CD4-positive, alpha-beta T cell (primary cell): Measurements from ENCODE around the gene TTBK1. TPM values are rescaled to one million over a fixed set of nuclear protein-coding genes. Genes with fewer than 3 reads are reported as not detected.

Experiments used
- ATAC-seq: fragments of 200-7000 bp; cut with Tn5 transposase; one replicate; pipeline ENCODE4 v1.10.0; 2022; ENCODE audit warnings: mild to moderate bottlenecking; ENCODE audit not compliant: poor library complexity
- CTCF ChIA-PET: fragments of 350-600 bp; sonication (Branson Sonifier 250); formaldehyde crosslinking; loops from one replicate; lab custom pipeline; 2021; ENCODE audit warnings: antibody characterized with exemption, inconsistent platforms; lab: Charles Lee
- POLR2A ChIA-PET: fragments of 350-600 bp; sonication (Branson Sonifier 250); formaldehyde crosslinking; loops from one replicate; lab custom pipeline; 2021; ENCODE audit warnings: antibody characterized with exemption, inconsistent platforms; lab: Charles Lee
- DNase-seq, 14 experiments: peaks; one replicate each; pipeline ENCODE4 v3.0.0-alpha.2; 2013 to 2020; ENCODE audit warnings: mixed read lengths in 2 of 14
- H3K27ac ChIP-seq, 2 donors: one replicate each; pipeline versions ENCODE4 v1.5.1 to v1.7.0; 2013; ENCODE audit warnings: low read length in 2 of 2, low read depth in 1 of 2, mild to moderate bottlenecking in 1 of 2
- H3K27me3 ChIP-seq, 2 experiments: 1 replicate in 1 of 2; 2 replicates in 1 of 2; pipeline versions ENCODE4 v1.6.1 to v1.7.0; 2013; ENCODE audit warnings: low read length in 2 of 2, control low read depth in 1 of 2, mild to moderate bottlenecking in 1 of 2, moderate library complexity in 1 of 2; ENCODE audit not compliant: insufficient read depth in 2 of 2, control insufficient read depth in 1 of 2
- H3K36me3 ChIP-seq: one replicate; pipeline ENCODE4 v1.6.1; 2013; ENCODE audit warnings: low read length, control low read depth; ENCODE audit not compliant: insufficient read depth
- H3K4me1 ChIP-seq: one replicate; pipeline ENCODE4 v1.6.1; 2013; ENCODE audit warnings: low read length, control low read depth; ENCODE audit not compliant: insufficient read depth
- H3K4me3 ChIP-seq: one replicate; pipeline ENCODE4 v1.5.1; 2013; ENCODE audit warnings: mild to moderate bottlenecking, low read length, moderate library complexity
- H3K9me3 ChIP-seq, 2 experiments: 1 replicate in 1 of 2; 2 replicates in 1 of 2; pipeline versions ENCODE4 v1.6.1 to v1.7.0; 2013; ENCODE audit warnings: low read length in 2 of 2, mild to moderate bottlenecking in 2 of 2, control low read depth in 1 of 2, moderate library complexity in 1 of 2; ENCODE audit not compliant: control insufficient read depth in 1 of 2, insufficient read depth in 1 of 2
- H3K27ac Mint-ChIP-seq: one replicate; pipeline ENCODE4 v1.8.0; 2020; ENCODE audit warnings: mixed read lengths
- H3K27me3 Mint-ChIP-seq: one replicate; pipeline ENCODE4 v1.8.0; 2021; ENCODE audit warnings: mixed read lengths
- H3K36me3 Mint-ChIP-seq: one replicate; pipeline ENCODE4 v1.8.0; 2021; ENCODE audit warnings: low read depth, mixed read lengths
- H3K4me1 Mint-ChIP-seq: one replicate; pipeline ENCODE4 v1.8.0; 2021; ENCODE audit warnings: low read depth, mixed read lengths
- H3K4me3 Mint-ChIP-seq: one replicate; pipeline ENCODE4 v1.8.0; 2020; ENCODE audit warnings: mild to moderate bottlenecking, mixed read lengths
- H3K9me3 Mint-ChIP-seq: one replicate; pipeline ENCODE4 v1.8.0; 2020; ENCODE audit warnings: mixed read lengths
- intact Hi-C, 2 experiments: fragments of 100-400 bp; cut with DNase I in 1 of 2; cut with micrococcal nuclease in 1 of 2; formaldehyde crosslinking; loops; one replicate each; pipeline versions ENCODE4 v1.15.1 to v1.9.0; 2023 to 2025; cut with DNase I, micrococcal nuclease
- total RNA-seq, 174 experiments: library from RNA in 2 of 174; stranded (reverse) in 2 of 174; gene quantifications; one replicate each; pipeline ENCODE4 v1.2.3 and lab custom pipeline; 2021 to 2026
- TF ChIP-seq, protein P1 (sequence below): fragments of 200-600 bp; IDR thresholded peaks from one replicate; pipeline ENCODE4 v1.8.0; 2022; ENCODE audit warnings: antibody characterized with exemption, mild to moderate bottlenecking

The TTBK1 gene
- total RNA-seq, 2 experiments from 2014 or later: not detected

DNA sequence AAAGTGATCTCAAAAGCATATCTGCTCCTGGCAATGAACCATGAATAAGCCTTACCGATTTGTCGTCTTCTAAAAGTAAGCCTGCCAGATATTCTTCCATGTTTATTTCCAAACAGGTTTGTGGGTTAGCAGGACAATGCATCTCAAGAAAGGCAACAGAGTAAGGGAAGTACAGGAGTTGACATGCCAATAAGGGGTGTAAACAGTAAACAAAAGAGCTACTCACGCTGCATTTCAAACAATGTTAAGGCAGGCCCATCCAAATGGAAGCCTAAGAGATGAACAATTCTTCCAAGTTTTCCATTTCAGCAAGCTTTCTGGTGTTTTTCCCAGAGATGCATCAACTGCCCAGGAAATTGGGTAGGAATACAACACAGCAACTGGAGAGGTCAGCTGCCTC, 93.1 kb downstream of the TTBK1 start:
- no peaks in the 10 kb centered on the region for H3K27me3 ChIP-seq
- intact Hi-C loops: loop anchor here in 1 of 2 experiments (5.0 to 10.0 kb wide), 2 partner anchors 69 to 432 kb away; no protein-coding TSS in a partner anchor

More for the DNA sequence above, 93.1 kb downstream of the TTBK1 start:
- TF ChIP-seq, protein P1, sequence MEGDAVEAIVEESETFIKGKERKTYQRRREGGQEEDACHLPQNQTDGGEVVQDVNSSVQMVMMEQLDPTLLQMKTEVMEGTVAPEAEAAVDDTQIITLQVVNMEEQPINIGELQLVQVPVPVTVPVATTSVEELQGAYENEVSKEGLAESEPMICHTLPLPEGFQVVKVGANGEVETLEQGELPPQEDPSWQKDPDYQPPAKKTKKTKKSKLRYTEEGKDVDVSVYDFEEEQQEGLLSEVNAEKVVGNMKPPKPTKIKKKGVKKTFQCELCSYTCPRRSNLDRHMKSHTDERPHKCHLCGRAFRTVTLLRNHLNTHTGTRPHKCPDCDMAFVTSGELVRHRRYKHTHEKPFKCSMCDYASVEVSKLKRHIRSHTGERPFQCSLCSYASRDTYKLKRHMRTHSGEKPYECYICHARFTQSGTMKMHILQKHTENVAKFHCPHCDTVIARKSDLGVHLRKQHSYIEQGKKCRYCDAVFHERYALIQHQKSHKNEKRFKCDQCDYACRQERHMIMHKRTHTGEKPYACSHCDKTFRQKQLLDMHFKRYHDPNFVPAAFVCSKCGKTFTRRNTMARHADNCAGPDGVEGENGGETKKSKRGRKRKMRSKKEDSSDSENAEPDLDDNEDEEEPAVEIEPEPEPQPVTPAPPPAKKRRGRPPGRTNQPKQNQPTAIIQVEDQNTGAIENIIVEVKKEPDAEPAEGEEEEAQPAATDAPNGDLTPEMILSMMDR: no peak
- no peak for ATAC-seq
- POLR2A ChIA-PET: no interaction called here
- no peaks in the 10 kb centered on the region for H3K9me3 Mint-ChIP-seq
- Histone ChIP-seq H3K4me1 (peaks cover 6% of the 10 kb centered on the region), H3K9me3 (no peaks in the 10 kb centered on the region), H3K4me3 (no peak overlapping the region), H3K27ac (no peak overlapping the region), H3K36me3 (peaks cover 44% of the 10 kb centered on the region)
- DNase-seq: no peak
- H3K4me1 Mint-ChIP-seq: peaks cover 19% of the 10 kb centered on the region
- CTCF ChIA-PET: interaction anchor here (1.0 kb wide), 1 partner anchor 8 kb away, joined by 3 read pairs; no protein-coding TSS in a partner anchor
- no peak overlapping the region for H3K4me3 Mint-ChIP-seq
- no peak overlapping the region for H3K27ac Mint-ChIP-seq
- H3K27me3 Mint-ChIP-seq: no peaks in the 10 kb centered on the region
- H3K36me3 Mint-ChIP-seq: peaks cover 62% of the 10 kb centered on the region

Other genes starting within 250 kb of the TTBK1 start
- 10 to 100 TPM; 13.6 to 17.0 TPM for gene MEA1, start 229.5 kb upstream of the TTBK1 start, total RNA-seq
- 10 to 100 TPM; 21.0 to 22.3 TPM for gene KLHDC3, start 229.2 kb upstream of the TTBK1 start, total RNA-seq
- 10 to 100 TPM; 17.2 to 17.7 TPM for gene RRP36, start 221.9 kb upstream of the TTBK1 start, total RNA-seq
- 1 to 10 TPM; 5.9 to 6.9 TPM for gene CUL7, start 189.6 kb upstream of the TTBK1 start, total RNA-seq
- 10 to 100 TPM; 42.8 to 48.0 TPM for gene MRPL2, start 184.0 kb upstream of the TTBK1 start, total RNA-seq
- 10 to 100 TPM; 39.6 to 40.8 TPM for gene KLC4, start 183.8 kb upstream of the TTBK1 start, total RNA-seq
- 1 to 10 TPM; 1.2 to 1.6 TPM for gene PTK7, start 167.2 kb upstream of the TTBK1 start, total RNA-seq
- gene SRF, start 72.2 kb upstream of the TTBK1 start, total RNA-seq: 10 to 100 TPM; 22.8 to 23.7 TPM
- 10 to 100 TPM; 75.5 to 79.2 TPM for gene CUL9, start 61.3 kb upstream of the TTBK1 start, total RNA-seq
- 10 to 100 TPM; 27.3 to 30.6 TPM for gene DNPH1, start 14.0 kb upstream of the TTBK1 start, total RNA-seq
- not detected for gene SLC22A7, start 54.8 kb downstream of the TTBK1 start, total RNA-seq
- gene CRIP3, start 65.3 kb downstream of the TTBK1 start, total RNA-seq: 1 to 10 TPM; 1.8 to 2.0 TPM
- 10 to 100 TPM; 20.4 TPM for gene ZNF318, start 126.2 kb downstream of the TTBK1 start, total RNA-seq
- gene ABCC10, start 184.1 kb downstream of the TTBK1 start, total RNA-seq: 10 to 100 TPM; 35.7 to 38.5 TPM
- gene DLK2, start 212.1 kb downstream of the TTBK1 start, total RNA-seq: under 1 TPM; 0.19 to 0.36 TPM
- gene TJAP1, start 234.1 kb downstream of the TTBK1 start, total RNA-seq: 10 to 100 TPM; 23.6 to 24.4 TPM